HepG2 (cell line): ENCODE data around the gene GPS2. TPM values are rescaled to one million over a fixed set of nuclear protein-coding genes. Genes with fewer than 3 reads are reported as not detected.
A peak's percentile ranks its signal among the peaks of the same experiment; 100 is the strongest.

Experiments used
- BATF2 ChIP-seq: sonication (generic); formaldehyde crosslinking; IDR thresholded peaks from 2 replicates; pipeline ENCODE4 v1.8.0; 2022; ENCODE audit warnings: mild to moderate bottlenecking, missing genetic modification reagents, moderate library complexity
- CENPBD1 ChIP-seq: sonication (generic); formaldehyde crosslinking; IDR thresholded peaks from 2 replicates; pipeline ENCODE4 v1.8.0; 2022; ENCODE audit warnings: missing genetic modification reagents, low read depth, mild to moderate bottlenecking, borderline replicate concordance
- HBP1 ChIP-seq: IDR thresholded peaks from 2 replicates; pipeline ENCODE4 v1.6.1; 2016; ENCODE audit warnings: low read depth, control low read depth
- HNF1B ChIP-seq: sonication (generic); formaldehyde crosslinking; IDR thresholded peaks from 2 replicates; pipeline ENCODE4 v1.5.1; 2020; ENCODE audit warnings: mild to moderate bottlenecking, moderate library complexity, missing genetic modification reagents
- KDM4B ChIP-seq: sonication (generic); formaldehyde crosslinking; IDR thresholded peaks from 2 replicates; pipeline ENCODE4 v1.4.0; 2020; ENCODE audit warnings: missing genetic modification reagents
- KLF16 ChIP-seq, 2 experiments: sonication (generic) in 1 of 2; formaldehyde crosslinking in 1 of 2; IDR thresholded peaks; 2 replicates each; pipeline versions ENCODE4 v1.6.1 to v1.8.0; 2016 to 2023; ENCODE audit warnings: missing genetic modification reagents in 2 of 2, missing compliant biosample characterization in 1 of 2
- MED8 ChIP-seq: sonication (generic); formaldehyde crosslinking; IDR thresholded peaks from 2 replicates; pipeline ENCODE4 v1.8.1; 2023; ENCODE audit warnings: mild to moderate bottlenecking, missing genetic modification reagents; ENCODE audit not compliant: insufficient replicate concordance
- NFYC ChIP-seq: IDR thresholded peaks from 2 replicates; pipeline ENCODE4 v1.6.1; 2016; ENCODE audit warnings: missing genetic modification reagents, missing compliant biosample characterization
- SCMH1 ChIP-seq: sonication (generic); formaldehyde crosslinking; IDR thresholded peaks from 2 replicates; pipeline ENCODE4 v1.9.0; 2021; ENCODE audit warnings: missing genetic modification reagents, mild to moderate bottlenecking, borderline replicate concordance
- SRSF1 ChIP-seq: fragments of 200-400 bp; formaldehyde crosslinking; optimal IDR thresholded peaks from 2 replicates; pipeline ENCODE3; 2017; ENCODE audit warnings: mild to moderate bottlenecking, low read depth, low read length, moderate library complexity
- TAF1 ChIP-seq: sonication (generic); formaldehyde crosslinking; IDR thresholded peaks from 2 replicates; pipeline ENCODE4 v1.4.0; 2020; ENCODE audit warnings: missing genetic modification reagents
- TOPORS ChIP-seq: sonication (generic); formaldehyde crosslinking; IDR thresholded peaks from 2 replicates; pipeline ENCODE4 v1.8.0; 2023; ENCODE audit warnings: mild to moderate bottlenecking, missing genetic modification reagents
- TRIM24 ChIP-seq: sonication (generic); formaldehyde crosslinking; IDR thresholded peaks from 2 replicates; pipeline ENCODE4 v1.8.0; 2022; ENCODE audit warnings: mild to moderate bottlenecking, missing genetic modification reagents
- UBTF ChIP-seq: sonication (generic); formaldehyde crosslinking; IDR thresholded peaks from 2 replicates; pipeline ENCODE4 v1.4.0; 2020; ENCODE audit warnings: mild to moderate bottlenecking, missing genetic modification reagents
- ZBTB20 ChIP-seq: sonication (generic); formaldehyde crosslinking; IDR thresholded peaks from 2 replicates; pipeline ENCODE4 v1.8.1; 2023; ENCODE audit warnings: missing genetic modification reagents, low read depth, mild to moderate bottlenecking, borderline replicate concordance
- ZNF234 ChIP-seq: sonication (generic); formaldehyde crosslinking; conservative IDR thresholded peaks from 2 replicates; pipeline ENCODE4 v1.5.1; 2020; ENCODE audit warnings: mild to moderate bottlenecking, missing genetic modification reagents
- ZNF34 ChIP-seq: sonication (generic); formaldehyde crosslinking; IDR thresholded peaks from 2 replicates; pipeline ENCODE4 v1.4.0; 2020; ENCODE audit warnings: mild to moderate bottlenecking, missing genetic modification reagents, borderline replicate concordance
- ZNF451 ChIP-seq: sonication (generic); formaldehyde crosslinking; IDR thresholded peaks from 2 replicates; pipeline ENCODE4 v1.5.0; 2020; ENCODE audit warnings: mild to moderate bottlenecking, missing genetic modification reagents
- ZNF530 ChIP-seq: sonication (generic); formaldehyde crosslinking; IDR thresholded peaks from 2 replicates; pipeline ENCODE4 v1.5.0; 2020; ENCODE audit warnings: low read depth, mild to moderate bottlenecking, missing genetic modification reagents
- ZNF567 ChIP-seq: sonication (generic); formaldehyde crosslinking; IDR thresholded peaks from 2 replicates; pipeline ENCODE4 v1.8.1; 2023; ENCODE audit warnings: mild to moderate bottlenecking, missing genetic modification reagents, borderline replicate concordance
- polyA plus RNA-seq, 8 experiments: library from polyadenylated mRNA; depleted of rRNA in 3 of 8; stranded (reverse) in 7 of 8; unstranded in 1 of 8; fragments of >200 nt; fragmentation: Illumina TruSeq in 4 of 8; extraction: Trizol in 4 of 8; gene quantifications; 2 replicates each; pipeline versions ENCODE4 v1.2.1 to v1.2.3, GENCODE V29; 2011 to 2016; ENCODE audit warnings: low read depth in 4 of 8, missing spikeins in 1 of 8, mixed read lengths in 1 of 8; ENCODE audit not compliant: insufficient read depth in 1 of 8
- total RNA-seq, 5 experiments: library from RNA; depleted of rRNA; stranded (reverse); fragments of >200 nt; fragmentation: Illumina TruSeq; extraction: Trizol; gene quantifications; 2 replicates each; pipeline ENCODE4 v1.2.3, GENCODE V29; 2016; ENCODE audit warnings: low read depth in 1 of 5

GPS2 gene
- total and polyA plus RNA-seq, 2 of the 13 experiments (the other 11 are each of a cell fraction or from before 2014, with no cell fraction given): 58.0 to 59.4 TPM

- TF ChIP-seq ZNF451 (CRISPR knock-in tag) (no peak), TOPORS (CRISPR knock-in tag) (peak; percentile 93), TAF1 (peak; percentile 80; the same call in 1 of the 2 replicates), MED8 (peak; percentile 21), CENPBD1 (CRISPR knock-in tag) (no peak; the same call in 1 of the 2 replicates), ZNF34 (CRISPR knock-in tag) (peak; percentile 92; the same call in 1 of the 2 replicates), KDM4B (CRISPR knock-in tag) (peak; percentile 85), HBP1 (0 out of 2 replicates have a peak, but pooled peaks have one; percentile 70), UBTF (CRISPR knock-in tag) (peak; percentile 62), ZBTB20 (CRISPR knock-in tag) (0 out of 2 replicates have a peak, but pooled peaks have one; percentile 58), ZNF234 (CRISPR knock-in tag) (no peak), KLF16 (CRISPR knock-in tag; IDR thresholded peaks at IDR 0.05) (peak in 1 of 2 experiments; percentile 82; a peak in 2 of 4 replicates), SCMH1 (CRISPR knock-in tag) (no peak), BATF2 (CRISPR knock-in tag) (0 out of 2 replicates have a peak, but pooled peaks have one; percentile 41), SRSF1 (peak; percentile 50), HNF1B (CRISPR knock-in tag) (peak; percentile 77), TRIM24 (CRISPR knock-in tag) (no peak), ZNF530 (CRISPR knock-in tag) (no peak), NFYC (peak; percentile 57; the same call in 1 of the 2 replicates), ZNF567 (peak; percentile 91)
Observed at GRCh38 chr17:7314719-7315569, at the start of gene GPS2 (continued).
